GM21515 (cell line): ENCODE results near the gene KIAA0513.
"Not testable (repeated sequence)": the region's sequence is repeated elsewhere in the genome, so short reads cannot be mapped to it uniquely, and the experiment has no call there.

Experiments used
- ATAC-seq: cut with Tn5 transposase; IDR thresholded peaks from one replicate; pipeline ENCODE4 v1.9.1; 2021; ENCODE audit not compliant: unreplicated experiment

Gene KIAA0513

DNA sequence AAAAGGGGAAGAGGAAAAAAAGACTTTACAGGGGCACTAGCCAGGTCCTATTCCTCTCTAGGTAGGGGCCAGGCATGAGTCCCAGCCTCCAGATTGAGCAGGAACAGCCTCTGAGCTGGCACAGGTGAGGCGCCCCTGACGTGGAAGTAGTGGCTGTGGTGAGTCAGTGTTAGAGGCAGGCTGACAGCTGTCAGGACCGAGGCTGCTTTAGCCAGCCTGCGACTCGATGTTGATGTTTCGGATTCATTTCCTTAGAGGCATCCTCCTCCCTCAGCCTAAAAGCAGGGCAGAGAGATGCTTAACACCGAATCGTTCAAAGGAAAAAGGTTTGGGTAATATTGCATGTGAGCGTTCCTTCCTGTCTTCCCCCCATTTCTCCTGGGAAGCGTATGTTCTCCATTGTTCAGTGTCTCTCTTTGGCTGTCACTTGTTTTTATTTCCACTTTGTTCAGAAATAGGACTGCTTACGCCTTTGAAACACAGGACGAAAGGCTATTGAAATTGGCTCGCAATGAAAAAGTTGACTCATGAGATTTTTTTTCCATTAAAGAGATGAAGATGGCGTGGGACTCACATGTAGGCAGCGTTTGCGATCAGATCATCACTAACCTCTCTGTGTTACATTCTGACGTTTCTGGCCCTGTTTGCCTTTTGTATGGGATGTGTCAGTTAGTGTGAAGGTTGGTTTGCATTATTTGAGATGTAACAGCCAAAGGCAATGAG is 1.3 kb downstream of the KIAA0513 start:
- ATAC-seq = no peak

- no peak for ATAC-seq
These were observed 1.8 kb downstream of the KIAA0513 start for GRCh38 chr16:85029408-85029784.

DNA sequence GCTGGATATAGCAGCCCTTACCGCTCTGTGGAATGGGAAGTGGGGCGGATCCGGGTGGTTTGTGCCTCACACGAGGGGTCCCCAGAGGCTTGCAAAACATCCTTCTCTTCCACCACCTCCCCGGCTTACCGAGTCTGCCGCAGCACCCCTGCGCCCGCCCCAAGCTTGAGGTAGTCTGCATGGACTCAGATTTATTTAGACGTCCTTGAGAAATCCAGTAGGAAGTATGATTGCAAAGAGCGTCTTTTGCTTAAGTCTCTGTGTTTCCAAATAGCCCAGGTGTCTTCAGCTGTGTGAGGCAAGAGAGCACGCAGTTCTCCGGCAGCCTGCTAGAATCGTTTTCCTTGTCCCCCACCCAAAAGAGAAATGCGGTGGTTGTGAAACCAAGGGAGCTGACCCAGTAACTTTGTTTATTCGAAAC is 2.4 kb downstream of the KIAA0513 start:
- ATAC-seq = no peak

GRCh38 chr16:85031451-85031850 is 3.9 kb downstream of the KIAA0513 start:
- ATAC-seq = no peak

DNA sequence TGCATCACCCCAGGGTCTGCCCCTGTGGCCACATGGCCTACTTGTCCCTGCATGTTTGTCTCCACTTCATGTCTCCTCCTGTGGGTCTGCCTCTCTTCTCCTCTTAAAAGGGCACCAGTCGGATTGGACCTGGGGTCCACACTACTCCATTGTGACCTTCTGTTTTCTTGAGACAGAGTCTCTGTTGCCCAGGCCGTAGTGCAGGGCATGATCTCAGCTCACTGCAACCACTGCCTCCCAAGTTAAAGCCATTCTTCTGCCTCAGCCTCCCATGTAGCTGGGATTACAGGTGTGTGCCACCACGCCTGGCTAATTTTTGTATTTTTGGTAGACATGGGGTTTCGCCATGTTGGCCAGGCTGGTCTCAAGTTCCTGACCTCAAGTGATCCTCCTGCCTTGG is 4.6 kb downstream of the KIAA0513 start:
- not testable (repeated sequence) for ATAC-seq

- ATAC-seq = no peak
These were observed 5.6 kb downstream of the KIAA0513 start for GRCh38 chr16:85033171-85033570.

DNA sequence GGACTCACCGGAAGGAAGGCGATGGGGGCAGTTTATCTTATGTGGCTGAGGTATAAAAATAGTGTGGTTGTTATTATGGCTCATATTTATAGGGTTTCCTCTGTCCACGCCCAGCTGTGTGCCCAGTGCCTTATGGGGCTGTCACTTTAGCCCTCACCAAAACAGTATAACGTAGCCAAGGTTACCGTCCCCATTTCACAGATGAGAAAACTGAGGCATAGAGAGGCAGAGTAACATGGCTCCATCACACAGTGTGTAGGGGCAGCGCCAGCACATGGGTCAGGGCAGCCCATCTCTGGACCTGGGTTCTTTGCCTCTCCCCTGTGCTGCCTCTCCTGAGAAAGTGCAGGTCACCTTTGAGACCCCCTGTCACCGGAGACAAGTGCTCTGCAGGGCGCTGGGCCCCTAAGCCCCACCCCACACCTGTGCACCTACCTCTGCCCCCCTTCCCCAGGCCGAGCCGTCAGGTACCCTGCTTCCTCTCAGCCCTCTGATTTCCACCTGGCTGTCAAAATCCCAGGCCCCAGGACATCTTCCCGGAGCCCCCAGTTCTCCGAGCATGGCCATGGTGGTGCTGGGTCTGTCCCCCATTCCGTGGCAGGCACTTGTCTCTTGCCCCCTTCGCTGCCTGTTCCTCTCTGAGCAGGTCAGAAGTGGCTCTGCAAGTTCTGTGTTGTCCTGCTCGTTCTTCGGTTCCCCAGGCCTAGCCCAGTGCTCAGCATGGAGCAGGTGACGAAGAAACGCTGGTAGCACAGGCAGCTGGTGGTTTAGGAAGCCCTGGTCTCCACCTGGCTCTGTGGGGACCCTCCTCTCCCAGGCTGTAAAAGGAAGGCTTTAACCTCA is 7.2 kb downstream of the KIAA0513 start:
- no peak for ATAC-seq

GRCh38 chr16:85036236-85037049 is 8.8 kb downstream of the KIAA0513 start:
- no peak for ATAC-seq

GRCh38 chr16:85037050-85037410 is 9.4 kb downstream of the KIAA0513 start:
- ATAC-seq = no peak

DNA sequence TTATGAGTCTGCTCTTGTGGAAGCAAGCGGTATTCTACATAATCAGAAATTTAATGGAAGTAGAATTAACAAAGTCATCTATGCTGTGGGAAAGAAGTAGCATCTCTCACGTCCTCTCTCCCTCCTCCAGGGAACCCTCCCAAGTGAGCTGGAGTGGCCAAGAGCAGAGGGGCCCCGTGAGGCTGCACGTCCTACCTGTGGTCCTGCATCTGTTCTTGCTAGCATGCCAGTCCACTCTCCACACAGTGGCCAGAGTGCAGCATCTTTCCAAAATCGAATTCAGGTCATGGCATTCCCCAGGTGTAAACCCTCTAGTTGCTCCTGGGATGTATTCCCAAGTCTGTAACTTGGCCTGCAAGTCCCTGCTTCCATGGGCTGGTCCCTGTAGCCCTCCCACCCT is 10.1 kb downstream of the KIAA0513 start:
- no peak for ATAC-seq

- no peak for ATAC-seq
These were observed 13.1 kb downstream of the KIAA0513 start for GRCh38 chr16:85040685-85041084.

DNA sequence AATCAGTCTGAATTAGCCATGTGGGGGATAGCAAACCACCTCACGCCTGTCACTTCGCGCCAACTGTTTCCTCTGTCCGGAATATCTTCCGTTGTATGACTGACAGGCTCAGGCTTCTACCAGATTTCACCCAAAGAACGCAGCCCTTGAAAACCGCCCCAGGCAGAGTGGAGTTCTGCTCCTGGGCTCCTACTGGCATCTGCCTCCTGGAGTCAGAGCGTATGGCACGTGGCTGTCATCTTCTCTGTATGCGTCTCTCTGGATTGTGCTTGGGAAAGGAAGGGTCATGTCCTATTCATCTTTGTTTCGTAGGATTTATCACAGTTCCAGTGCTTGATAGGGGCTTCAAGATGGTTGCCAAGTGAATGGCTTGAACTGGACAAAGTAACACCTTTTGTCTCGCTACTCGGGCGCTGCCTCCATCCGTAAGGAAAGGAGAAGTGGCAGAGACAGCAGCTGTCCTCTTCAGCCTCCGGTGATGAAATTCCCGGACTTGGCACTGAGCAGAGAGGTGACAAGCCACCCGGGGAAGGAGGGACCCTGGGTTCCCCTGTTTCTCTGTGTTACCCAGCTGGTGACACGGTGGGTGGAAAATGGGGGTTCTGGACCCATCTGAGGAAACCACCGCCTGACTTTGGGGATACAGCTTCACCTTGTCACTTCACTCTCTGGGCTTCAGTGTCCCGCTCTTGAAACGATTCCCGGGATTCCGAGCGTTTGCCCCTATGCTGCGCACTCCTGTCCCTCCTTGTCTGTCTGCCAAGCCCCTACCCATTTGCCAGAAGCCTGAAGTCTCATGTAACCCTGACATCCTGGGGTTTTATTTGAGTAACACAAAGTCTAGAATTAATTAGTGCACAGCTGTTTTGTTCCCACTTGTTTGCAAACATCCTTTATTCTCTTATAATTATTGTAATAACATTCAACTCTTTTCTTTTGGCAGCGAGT is 13.9 kb downstream of the KIAA0513 start:
- ATAC-seq = no peak

DNA sequence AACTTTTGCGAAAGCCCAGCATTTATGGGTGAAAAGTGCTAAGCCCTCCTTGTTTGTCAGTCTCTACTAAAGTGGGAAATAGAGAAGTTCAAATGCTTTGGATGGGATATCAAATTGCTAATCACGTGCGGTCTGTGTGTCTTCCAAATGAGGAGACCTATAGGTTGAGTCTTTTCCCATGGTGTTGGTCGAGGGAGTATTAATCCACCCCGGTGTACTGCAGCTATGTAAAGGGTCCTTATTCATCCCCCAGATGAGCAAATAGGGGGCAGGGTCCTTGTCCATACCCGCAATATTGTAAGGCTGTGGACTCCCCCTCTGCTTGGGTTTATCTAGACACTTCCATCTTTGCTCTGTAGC is 14.6 kb downstream of the KIAA0513 start:
- no peak for ATAC-seq

DNA sequence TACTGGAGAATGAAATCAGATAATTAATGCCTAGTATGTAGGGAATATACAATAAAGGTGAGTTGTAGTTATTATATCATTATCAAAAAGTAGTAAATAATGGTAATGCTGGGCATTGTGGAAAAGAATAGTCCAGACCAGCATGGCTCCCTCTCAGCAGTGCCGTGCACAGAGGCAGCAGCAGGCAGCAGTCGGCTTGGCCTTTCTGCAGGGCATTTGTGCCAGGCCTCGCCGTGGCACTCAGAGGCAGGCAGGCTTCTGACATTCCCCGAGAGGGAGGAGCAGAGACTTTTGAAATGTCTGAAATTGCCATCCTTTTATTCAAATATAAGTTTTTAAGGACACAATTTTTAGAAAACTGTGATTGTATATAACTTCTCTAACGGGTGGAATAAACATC is 15.0 kb downstream of the KIAA0513 start:
- no peak for ATAC-seq

DNA sequence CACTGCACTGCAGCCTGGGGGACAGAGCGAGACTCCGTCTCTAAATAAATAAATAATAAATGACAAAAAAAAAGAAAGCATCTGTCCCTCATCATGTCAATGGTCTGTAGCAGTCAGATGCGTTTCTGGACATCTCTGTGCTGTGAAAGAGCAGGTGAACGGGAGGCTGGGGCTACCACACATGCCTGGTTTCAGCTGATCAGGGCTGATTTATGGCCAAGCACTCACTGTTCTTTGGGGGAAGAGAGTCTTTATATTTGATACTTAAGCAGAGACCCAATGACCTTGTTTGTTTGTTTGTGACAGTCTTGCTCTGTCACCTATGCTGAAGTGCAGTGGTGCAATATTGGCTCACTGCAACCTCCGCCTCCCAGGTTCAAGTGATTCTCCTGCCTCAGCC is 17.5 kb downstream of the KIAA0513 start:
- ATAC-seq = no peak

DNA sequence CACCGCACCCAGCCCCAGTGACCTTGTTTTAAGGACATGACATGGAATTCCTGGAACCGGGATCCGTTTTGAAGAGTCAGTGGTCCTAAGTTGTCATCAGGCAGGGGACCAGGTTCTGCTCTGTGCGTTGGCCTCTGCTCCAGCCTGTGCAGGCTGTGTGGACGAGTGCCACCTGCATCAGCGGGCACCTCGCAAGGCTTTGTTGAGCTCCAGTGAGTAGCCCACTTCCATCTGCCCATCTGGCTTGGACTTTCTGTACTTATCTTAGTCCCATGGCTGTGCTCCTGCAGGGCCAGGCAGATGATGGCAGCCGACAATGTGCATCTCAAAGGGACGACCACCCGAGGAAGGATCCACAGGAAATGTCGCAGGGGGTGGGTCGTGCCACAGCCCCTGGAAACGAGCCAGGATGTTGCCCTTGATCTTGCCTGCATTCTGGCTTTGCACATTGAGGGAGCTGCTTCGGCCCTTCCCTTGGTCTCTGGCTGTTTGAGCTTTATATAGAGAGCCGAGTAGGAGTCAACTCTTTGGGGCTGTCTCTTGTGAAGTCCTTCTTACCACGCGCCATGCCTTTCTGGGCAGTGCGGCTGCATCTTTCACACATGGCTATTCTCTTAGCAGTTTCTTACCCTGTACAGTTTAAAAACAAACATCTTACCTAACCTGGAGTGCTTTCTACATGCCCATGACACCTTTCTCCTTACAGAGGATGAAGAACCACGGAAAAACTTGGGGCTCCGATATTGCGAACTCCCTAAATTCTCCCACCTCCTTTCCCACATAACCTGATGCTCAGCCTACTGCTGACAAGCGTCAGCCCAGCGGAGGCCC is 18.3 kb downstream of the KIAA0513 start:
- ATAC-seq = no peak

DNA sequence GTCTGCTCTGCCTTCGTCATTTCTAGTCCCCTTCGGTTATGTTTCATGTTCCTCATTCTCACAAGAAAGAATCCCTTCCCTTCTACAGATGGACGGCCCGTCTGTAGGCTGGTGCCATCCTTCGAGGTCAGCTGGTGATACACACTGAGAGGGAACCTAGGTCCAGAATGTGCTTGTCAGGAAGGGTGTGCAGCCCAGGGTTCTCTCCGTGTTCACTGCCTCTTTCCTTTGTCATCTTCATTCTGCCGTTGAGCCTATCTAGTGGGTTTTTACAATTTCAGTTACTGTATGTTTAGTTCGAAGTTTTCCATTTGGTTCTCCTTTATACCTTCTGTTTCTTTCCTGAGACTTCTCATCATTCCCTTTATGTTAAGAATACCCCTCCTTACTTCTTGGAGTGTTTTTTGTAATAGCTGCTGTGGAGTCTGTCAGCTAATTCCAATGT is 18.9 kb downstream of the KIAA0513 start:
- ATAC-seq = no peak

- ATAC-seq = no peak
These were observed 19.6 kb downstream of the KIAA0513 start for GRCh38 chr16:85046931-85047866.
